BJ (cell line): ENCODE measurements around the gene CEP85. TPM values are rescaled to one million over a fixed set of nuclear protein-coding genes. Genes with fewer than 3 reads are reported as not detected.

Source experiments
- CTCF ChIA-PET: fragments of 350-600 bp; formaldehyde crosslinking; extraction: SDS; loops from one replicate; lab custom pipeline; 2021; ENCODE audit warnings: antibody characterized with exemption, inconsistent platforms; lab: Yijun Ruan, JAX
- POLR2A ChIA-PET: fragments of 300-600 bp; sonication (Branson Sonifier 250); formaldehyde crosslinking; extraction: SDS; loops from one replicate; lab custom pipeline; 2021; ENCODE audit warnings: antibody characterized with exemption; lab: Charles Lee
- DNase-seq: peaks from one replicate; pipeline ENCODE4 v3.0.0-alpha.2; 2011; ENCODE audit warnings: low read depth
- H3K27me3 ChIP-seq: 2 replicates; pipeline ENCODE4 v1.6.0; 2011; ENCODE audit warnings: low read length; ENCODE audit not compliant: control insufficient read depth, insufficient read depth
- H3K36me3 ChIP-seq: 2 replicates; pipeline ENCODE4 v1.5.1; 2011; ENCODE audit warnings: low read length; ENCODE audit not compliant: control insufficient read depth, insufficient read depth
- H3K4me3 ChIP-seq: 2 replicates; pipeline ENCODE4 v1.5.1; 2011; ENCODE audit warnings: low read depth, mild to moderate bottlenecking, control low read depth, low read length
- CTCF ChIP-seq: IDR thresholded peaks from 2 replicates; pipeline ENCODE4 v1.5.1; 2011; ENCODE audit warnings: low read depth, mild to moderate bottlenecking, control low read depth, inconsistent platforms, low read length, moderate library complexity; ENCODE audit not compliant: insufficient read depth
- polyA minus RNA-seq: library from RNA; depleted of rRNA, polyadenylated mRNA; stranded (reverse); fragments of >200 nt; gene quantifications from 2 replicates; pipeline ENCODE4 v1.2.3, GENCODE V29; 2011; rRNA and poly(A)+ RNA removed
- polyA plus RNA-seq: library from polyadenylated mRNA; depleted of rRNA; stranded (reverse); fragments of >200 nt; gene quantifications from 2 replicates; pipeline ENCODE4 v1.2.3, GENCODE V29; 2011; rRNA removed

CEP85 gene, protein sequence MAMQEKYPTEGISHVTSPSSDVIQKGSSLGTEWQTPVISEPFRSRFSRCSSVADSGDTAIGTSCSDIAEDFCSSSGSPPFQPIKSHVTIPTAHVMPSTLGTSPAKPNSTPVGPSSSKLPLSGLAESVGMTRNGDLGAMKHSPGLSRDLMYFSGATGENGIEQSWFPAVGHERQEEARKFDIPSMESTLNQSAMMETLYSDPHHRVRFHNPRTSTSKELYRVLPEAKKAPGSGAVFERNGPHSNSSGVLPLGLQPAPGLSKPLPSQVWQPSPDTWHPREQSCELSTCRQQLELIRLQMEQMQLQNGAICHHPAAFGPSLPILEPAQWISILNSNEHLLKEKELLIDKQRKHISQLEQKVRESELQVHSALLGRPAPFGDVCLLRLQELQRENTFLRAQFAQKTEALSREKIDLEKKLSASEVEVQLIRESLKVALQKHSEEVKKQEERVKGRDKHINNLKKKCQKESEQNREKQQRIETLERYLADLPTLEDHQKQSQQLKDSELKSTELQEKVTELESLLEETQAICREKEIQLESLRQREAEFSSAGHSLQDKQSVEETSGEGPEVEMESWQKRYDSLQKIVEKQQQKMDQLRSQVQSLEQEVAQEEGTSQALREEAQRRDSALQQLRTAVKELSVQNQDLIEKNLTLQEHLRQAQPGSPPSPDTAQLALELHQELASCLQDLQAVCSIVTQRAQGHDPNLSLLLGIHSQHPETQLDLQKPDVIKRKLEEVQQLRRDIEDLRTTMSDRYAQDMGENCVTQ
- polyA plus RNA-seq (9.4 and 10.8 TPM in 2 replicates), polyA minus RNA-seq (6.0 and 8.2 TPM in 2 replicates)

GRCh38 chr1:26233903-26234643, at the start of gene CEP85:
Gene CEP85, plus strand, starts transcription at chr1:26234200. Its CDS starts 5,584 bp downstream, at chr1:26239784.
- ChIA-PET POLR2A (no interaction called here), CTCF (interaction anchor here (0.7 to 4.7 kb wide), 30 partner anchors 10 to 198 kb away, joined by 3 to 46 read pairs (median 4); partner anchors contain the start of genes C1orf232, SH3BGRL3, ZNF593 and ZNF593OS)
- peak; percentile 70 for DNase-seq
- Histone ChIP-seq H3K36me3 (no peaks in the 10 kb centered on the region), H3K4me3 (peak within 1 kb of the TSS; percentile 64), H3K27me3 (no peaks in the 10 kb centered on the region)
- peak; percentile 91 for TF ChIP-seq CTCF

DNA sequence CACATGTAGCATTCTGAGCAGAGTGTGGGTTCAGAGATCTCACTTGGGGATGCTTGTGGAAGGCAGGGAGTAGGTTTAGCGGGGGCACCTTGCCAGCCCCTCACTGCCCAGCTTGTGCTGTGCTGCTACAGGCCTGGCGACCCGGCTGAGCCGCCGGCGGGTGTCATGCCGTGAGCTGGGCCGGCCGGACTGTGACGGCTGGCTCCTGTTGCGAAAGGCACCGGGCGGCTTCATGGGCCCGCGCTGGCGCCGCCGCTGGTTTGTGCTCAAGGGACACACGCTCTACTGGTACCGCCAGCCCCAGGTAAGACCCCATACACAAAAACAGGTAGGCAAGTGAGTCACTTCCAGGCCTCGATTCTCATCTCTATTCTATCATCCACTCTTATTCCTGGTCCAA, 49.1 kb upstream of the CEP85 start:
- Histone ChIP-seq H3K4me3 (no peak overlapping the region), H3K27me3 (no peaks in the 10 kb centered on the region), H3K36me3 (no peaks in the 10 kb centered on the region)
- no peak for TF ChIP-seq CTCF
- CTCF ChIA-PET, result interaction anchor here (1.3 kb wide), 1 partner anchor 39 kb away, joined by 3 read pairs; no protein-coding TSS in a partner anchor
- DNase-seq, result no peak
- POLR2A ChIA-PET, result no interaction called here

DNA sequence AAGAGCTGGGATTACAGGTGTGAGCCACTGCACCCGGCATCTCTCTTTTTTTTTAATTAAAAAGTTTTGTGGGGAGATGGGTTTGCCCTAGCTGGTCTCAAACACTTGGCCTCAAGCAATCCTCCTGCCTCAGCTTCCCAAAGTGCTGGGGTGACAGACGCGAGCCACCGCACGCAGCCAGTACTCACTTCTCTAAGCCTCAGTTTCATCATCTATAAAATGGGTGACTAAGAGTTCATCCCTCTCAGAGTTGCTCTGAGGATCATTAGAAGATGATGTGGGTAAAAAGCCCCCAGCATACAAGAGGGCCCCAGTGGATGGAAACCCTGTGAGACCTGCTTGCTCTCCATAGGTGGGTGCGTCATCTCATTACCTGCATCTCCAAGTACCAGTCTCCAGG, 46.1 kb upstream of the CEP85 start:
- ChIA-PET CTCF (interaction anchor here (1.7 kb wide), 1 partner anchor 229 kb away, joined by 3 read pairs; no protein-coding TSS in a partner anchor), POLR2A (no interaction called here)
- Histone ChIP-seq H3K4me3 (no peak overlapping the region), H3K27me3 (no peaks in the 10 kb centered on the region), H3K36me3 (no peaks in the 10 kb centered on the region)
- TF ChIP-seq CTCF, result no peak
- DNase-seq, result no peak

- Histone ChIP-seq H3K4me3 (no peak overlapping the region), H3K36me3 (no peaks in the 10 kb centered on the region), H3K27me3 (no peaks in the 10 kb centered on the region)
- CTCF ChIA-PET, result no interaction called here
- TF ChIP-seq CTCF, result no peak
- DNase-seq, result no peak
- POLR2A ChIA-PET, result no interaction called here
Measured at GRCh38 chr1:26188477-26188876, 45.5 kb upstream of the CEP85 start.
